Brain pericyte (primary cell): ENCODE data around the gene ERLEC1.
"Not testable (repeated sequence)": the region's sequence is repeated elsewhere in the genome, so short reads cannot be mapped to it uniquely, and the experiment has no call there.

Experiments used
- DNase-seq: peaks from one replicate; pipeline ENCODE4 v3.0.0-alpha.2; 2012; ENCODE audit warnings: low read depth, low spot score

The ERLEC1 gene

GRCh38 chr2:53780056-53780455 is 6.8 kb upstream of the ERLEC1 start:
- DNase-seq = no peak

GRCh38 chr2:53782676-53783075 is 4.2 kb upstream of the ERLEC1 start:
- no peak for DNase-seq

- no peak for DNase-seq
These were observed 2.4 kb upstream of the ERLEC1 start for GRCh38 chr2:53784436-53784835.

- DNase-seq = no peak
These were observed 1.5 kb upstream of the ERLEC1 start for GRCh38 chr2:53785366-53785765.

GRCh38 chr2:53786352-53786704 is 516 bp upstream of the ERLEC1 start:
- DNase-seq = no peak

- no peak for DNase-seq
These were observed 908 bp downstream of the ERLEC1 start for GRCh38 chr2:53787614-53788289.

GRCh38 chr2:53793261-53793660 is 6.4 kb downstream of the ERLEC1 start:
- DNase-seq = no peak

- no peak for DNase-seq
These were observed 7.0 kb downstream of the ERLEC1 start for GRCh38 chr2:53793821-53794220.

- DNase-seq = no peak
These were observed 14.7 kb downstream of the ERLEC1 start for GRCh38 chr2:53801547-53801946.

- no peak for DNase-seq
These were observed 15.8 kb downstream of the ERLEC1 start for GRCh38 chr2:53802617-53803151.

- DNase-seq = no peak
These were observed 24.8 kb downstream of the ERLEC1 start for GRCh38 chr2:53811601-53812000.

- no peak for DNase-seq
These were observed 26.3 kb downstream of the ERLEC1 start for GRCh38 chr2:53813151-53813550.

GRCh38 chr2:53818854-53819435 is 32.1 kb downstream of the ERLEC1 start:
- no peak for DNase-seq

- DNase-seq = no peak
These were observed 32.8 kb downstream of the ERLEC1 start for GRCh38 chr2:53819634-53820033.

GRCh38 chr2:53820048-53820447 is 33.2 kb downstream of the ERLEC1 start:
- DNase-seq = no peak

- DNase-seq = no peak
These were observed 33.9 kb downstream of the ERLEC1 start for GRCh38 chr2:53820711-53821110.

- DNase-seq = no peak
These were observed 35.0 kb downstream of the ERLEC1 start for GRCh38 chr2:53821810-53822209.

- DNase-seq = not testable (repeated sequence)
These were observed 36.8 kb downstream of the ERLEC1 start for GRCh38 chr2:53823639-53824038.

GRCh38 chr2:53826030-53826410 is 39.2 kb downstream of the ERLEC1 start:
- DNase-seq = no peak

- DNase-seq = no peak
These were observed 39.9 kb downstream of the ERLEC1 start for GRCh38 chr2:53826587-53827397.

- DNase-seq = no peak
These were observed 40.7 kb downstream of the ERLEC1 start for GRCh38 chr2:53827398-53828175.

- DNase-seq = no peak
These were observed 41.5 kb downstream of the ERLEC1 start for GRCh38 chr2:53828331-53828730.
